H9 (cell line): ENCODE data around the gene AFDN. TPM values are rescaled to one million over a fixed set of nuclear protein-coding genes. Genes with fewer than 3 reads are reported as not detected.

Experiments used
- DNase-seq: peaks from one replicate; pipeline ENCODE4 v3.0.0-alpha.2; 2017
- H2AFZ ChIP-seq: one replicate; pipeline ENCODE4 v1.6.1; 2013; ENCODE audit warnings: mild to moderate bottlenecking, low read length, control low read depth, moderate library complexity
- H2AK5ac ChIP-seq: 2 replicates; pipeline ENCODE4 v1.6.1; 2013; ENCODE audit warnings: low read length, control low read depth, mixed read lengths; ENCODE audit not compliant: insufficient read length
- H2BK120ac ChIP-seq: one replicate; pipeline ENCODE4 v1.6.1; 2013; ENCODE audit warnings: low read depth, mild to moderate bottlenecking, low read length, control low read depth, inconsistent platforms; ENCODE audit not compliant: poor library complexity, severe bottlenecking
- H2BK12ac ChIP-seq: 2 replicates; pipeline ENCODE4 v1.6.1; 2013; ENCODE audit warnings: low read length, control low read depth, mixed read lengths, low read depth; ENCODE audit not compliant: insufficient read length
- H2BK15ac ChIP-seq: 2 replicates; pipeline ENCODE4 v1.6.1; 2013; ENCODE audit warnings: low read depth, low read length, control low read depth
- H2BK20ac ChIP-seq: one replicate; pipeline ENCODE4 v1.6.1; 2013; ENCODE audit warnings: low read depth, mild to moderate bottlenecking, low read length, control low read depth, inconsistent platforms; ENCODE audit not compliant: poor library complexity, severe bottlenecking
- H2BK5ac ChIP-seq: 2 replicates; pipeline ENCODE4 v1.6.1; 2013; ENCODE audit warnings: low read length, control low read depth, mixed read lengths; ENCODE audit not compliant: insufficient read length
- H3K14ac ChIP-seq: 2 replicates; pipeline ENCODE4 v1.6.1; 2013; ENCODE audit warnings: low read length, control low read depth; ENCODE audit not compliant: insufficient read depth
- H3K18ac ChIP-seq: 2 replicates; pipeline ENCODE4 v1.6.1; 2013; ENCODE audit warnings: low read depth, mild to moderate bottlenecking, mixed read lengths, low read length, control low read depth; ENCODE audit not compliant: insufficient read length
- H3K23ac ChIP-seq: 2 replicates; pipeline ENCODE4 v1.6.1; 2013; ENCODE audit warnings: low read length, control low read depth, mixed read lengths, low read depth; ENCODE audit not compliant: insufficient read length
- H3K23me2 ChIP-seq: 2 replicates; pipeline ENCODE4 v1.6.1; 2013; ENCODE audit warnings: low read depth, mild to moderate bottlenecking, mixed read lengths, low read length, control low read depth; ENCODE audit not compliant: insufficient read length, poor library complexity, severe bottlenecking
- H3K27ac ChIP-seq: 2 replicates; pipeline ENCODE4 v1.5.1; 2013; ENCODE audit warnings: low read length, control low read depth, mixed read lengths, low read depth; ENCODE audit not compliant: insufficient read length
- H3K27me3 ChIP-seq: 2 replicates; pipeline ENCODE4 v1.6.1; 2013; ENCODE audit warnings: low read length, control low read depth, inconsistent platforms; ENCODE audit not compliant: insufficient read depth
- H3K4ac ChIP-seq: 2 replicates; pipeline ENCODE4 v1.6.1; 2013; ENCODE audit warnings: low read depth, mild to moderate bottlenecking, control low read depth, inconsistent platforms, low read length, moderate library complexity
- H3K4me1 ChIP-seq: 2 replicates; pipeline ENCODE4 v1.6.1; 2013; ENCODE audit warnings: low read length, control low read depth, inconsistent platforms; ENCODE audit not compliant: insufficient read depth
- H3K4me2 ChIP-seq: 2 replicates; pipeline ENCODE4 v1.6.1; 2013; ENCODE audit warnings: low read length, control low read depth, mixed read lengths; ENCODE audit not compliant: insufficient read length, insufficient read depth
- H3K56ac ChIP-seq: 2 replicates; pipeline ENCODE4 v1.6.1; 2013; ENCODE audit warnings: low read depth, mild to moderate bottlenecking, mixed read lengths, low read length, control low read depth; ENCODE audit not compliant: insufficient read length
- H3K79me1 ChIP-seq: 2 replicates; pipeline ENCODE4 v1.6.1; 2013; ENCODE audit warnings: low read depth, mild to moderate bottlenecking, moderate library complexity, low read length, control low read depth, inconsistent platforms; ENCODE audit not compliant: insufficient read depth, poor library complexity, severe bottlenecking
- H3K79me2 ChIP-seq: 2 replicates; pipeline ENCODE4 v1.6.1; 2013; ENCODE audit warnings: low read length, control low read depth, inconsistent platforms; ENCODE audit not compliant: insufficient read depth
- H3K9ac ChIP-seq: 2 replicates; pipeline ENCODE4 v1.6.1; 2013; ENCODE audit warnings: low read length, control low read depth, mixed read lengths; ENCODE audit not compliant: insufficient read length; ENCODE audit errors: extremely low read depth
- H3K9me3 ChIP-seq: one replicate; pipeline ENCODE4 v1.6.1; 2013; ENCODE audit warnings: low read depth, low read length, inconsistent platforms; ENCODE audit not compliant: control insufficient read depth
- H3T11ph ChIP-seq: one replicate; pipeline ENCODE4 v1.6.1; 2013; ENCODE audit warnings: mild to moderate bottlenecking, low read length, control low read depth, inconsistent platforms
- H4K20me1 ChIP-seq: one replicate; pipeline ENCODE4 v1.6.1; 2013; ENCODE audit not compliant: control insufficient read depth, insufficient read length, insufficient read depth
- H4K5ac ChIP-seq: 2 replicates; pipeline ENCODE4 v1.6.1; 2013; ENCODE audit warnings: low read depth, mild to moderate bottlenecking, mixed read lengths, low read length, control low read depth; ENCODE audit not compliant: insufficient read length
- H4K8ac ChIP-seq: replicated peaks from 2 replicates; pipeline ENCODE4 v1.6.1; 2013; ENCODE audit warnings: low read length, control low read depth, mixed read lengths, low read depth; ENCODE audit not compliant: insufficient read length
- H4K91ac ChIP-seq: 2 replicates; pipeline ENCODE4 v1.6.1; 2013; ENCODE audit warnings: low read depth, mild to moderate bottlenecking, moderate library complexity, mixed read lengths, low read length, control low read depth; ENCODE audit not compliant: insufficient read length
- H3K27ac Mint-ChIP-seq, 3 experiments: 2 replicates in 2 of 3; 3 replicates in 1 of 3; pipeline ENCODE4 v1.8.0; 2020 to 2021; ENCODE audit warnings: mixed read lengths in 3 of 3, mild to moderate bottlenecking in 1 of 3, moderate library complexity in 1 of 3
- H3K27me3 Mint-ChIP-seq: 2 replicates; pipeline ENCODE4 v1.8.0; 2021; ENCODE audit warnings: low read depth, mild to moderate bottlenecking, moderate library complexity, mixed read lengths
- H3K36me3 Mint-ChIP-seq, 3 experiments: 2 replicates in 2 of 3; 3 replicates in 1 of 3; pipeline ENCODE4 v1.8.0; 2020 to 2021; ENCODE audit warnings: low read depth in 3 of 3, mixed read lengths in 3 of 3; ENCODE audit not compliant: insufficient read depth in 1 of 3
- H3K4me1 Mint-ChIP-seq, 2 experiments: 2 replicates each; pipeline ENCODE4 v1.8.0; 2020; ENCODE audit warnings: mixed read lengths in 2 of 2
- H3K4me3 Mint-ChIP-seq, 2 experiments: 2 replicates in 1 of 2; 3 replicates in 1 of 2; pipeline ENCODE4 v1.8.0; 2020 to 2021; ENCODE audit warnings: mild to moderate bottlenecking in 2 of 2, mixed read lengths in 2 of 2, moderate library complexity in 1 of 2
- H3K9me3 Mint-ChIP-seq, 2 experiments: 2 replicates in 1 of 2; 3 replicates in 1 of 2; pipeline ENCODE4 v1.8.0; 2020; ENCODE audit warnings: mild to moderate bottlenecking in 2 of 2, mixed read lengths in 2 of 2, moderate library complexity in 1 of 2
- WGBS: extraction: QIAGEN DNeasy Blood & Tissue Kit; methylation state at CpG from one replicate; pipeline ENCODE4 v1.1.7; 2013; ENCODE audit warnings: missing lambda C conversion rate, low lambda C conversion rate, mixed read lengths; ENCODE audit not compliant: insufficient read length; ENCODE audit errors: extremely low coverage; 5-methylcytosine and 5-hydroxymethylcytosine counted together
- total RNA-seq: library from RNA; stranded (reverse); gene quantifications from 2 replicates; pipeline ENCODE4 v1.2.1, GENCODE V29; 2021
- TF ChIP-seq, protein P1 (sequence below): fragments of 200-600 bp; sonication (generic); conservative IDR thresholded peaks from 3 replicates; pipeline ENCODE4 v1.8.0; 2021; ENCODE audit warnings: antibody characterized with exemption, mild to moderate bottlenecking

AFDN gene
- total RNA-seq, 1 experiment from 2014 or later = 157 TPM

DNA sequence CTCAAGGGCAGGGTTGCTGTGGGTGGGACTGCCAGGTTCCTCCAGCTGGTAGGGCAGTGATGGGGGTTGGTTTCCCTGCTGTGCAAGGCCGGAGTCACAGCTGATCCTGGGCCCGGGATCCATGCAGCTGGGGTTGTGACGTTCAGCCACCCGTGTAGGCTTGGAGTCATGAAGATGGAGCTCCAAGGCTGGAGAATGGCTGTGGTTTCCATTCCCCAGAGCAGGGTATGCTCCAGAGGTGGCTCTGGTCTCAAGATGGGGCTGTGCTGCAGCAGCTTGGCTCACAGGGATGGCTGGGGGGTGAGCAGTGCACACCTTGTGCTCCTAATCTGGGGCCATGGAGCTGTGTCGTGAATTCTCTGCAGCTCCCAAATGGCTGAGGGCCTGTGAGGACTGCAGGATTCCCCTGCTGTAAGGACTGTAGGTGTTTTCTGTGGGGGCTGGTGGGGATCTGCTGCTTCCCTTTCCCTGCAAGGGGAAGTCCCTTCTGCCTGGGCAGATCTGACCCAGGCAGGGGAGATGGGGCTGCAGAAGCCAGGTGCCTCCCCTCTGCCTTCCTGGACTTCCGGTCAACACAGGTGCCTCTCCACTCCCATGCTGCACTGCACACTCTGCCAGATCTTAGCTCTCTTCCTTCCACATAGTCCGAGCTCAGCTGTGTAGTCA is 186.7 kb downstream of the AFDN start:
- Mint-ChIP-seq H3K27ac (peak overlapping the region in 1 of 3 experiments; percentile 23; a peak in 1 of 7 replicates), H3K9me3 (peaks cover 18 to 19% of the 10 kb centered on the region in 2 experiments), H3K27me3 (peaks cover 2% of the 10 kb centered on the region; the same call in 1 of the 2 replicates), H3K4me1 (peaks cover 13 to 14% of the 10 kb centered on the region in 2 experiments), H3K4me3 (no peak overlapping the region), H3K36me3 (peaks cover 0 to 16% (median 3%) of the 10 kb centered on the region in 3 experiments; a peak in 5 of 7 replicates)
- no peak for DNase-seq
- Histone ChIP-seq H3K9ac (no peak overlapping the region), H2BK12ac (no peak overlapping the region), H3K4ac (no peak overlapping the region), H3K79me2 (no peaks in the 10 kb centered on the region), H2BK5ac (no peak overlapping the region), H2AK5ac (no peak overlapping the region), H3K4me1 (no peaks in the 10 kb centered on the region), H3K27me3 (no peaks in the 10 kb centered on the region), H2BK120ac (no peak overlapping the region), H3K18ac (no peak overlapping the region), H4K5ac (no peak overlapping the region), H2AFZ (no peak overlapping the region), H3K56ac (no peak overlapping the region), H2BK20ac (no peak overlapping the region), H2BK15ac (no peak overlapping the region), H3K4me2 (no peak overlapping the region), H3K14ac (no peak overlapping the region; the same call in 1 of the 2 replicates), H3K23me2 (no peaks in the 10 kb centered on the region), H3K79me1 (no peaks in the 10 kb centered on the region), H4K91ac (no peak overlapping the region), H3K9me3 (no peaks in the 10 kb centered on the region), H3K23ac (no peak overlapping the region), H3T11ph (no peak overlapping the region), H4K20me1 (no peaks in the 10 kb centered on the region), H4K8ac (no peak overlapping the region), H3K27ac (no peak overlapping the region)
- WGBS = no CpG with 5 or more reads among the region's 7 CpGs
- TF ChIP-seq, protein P1, sequence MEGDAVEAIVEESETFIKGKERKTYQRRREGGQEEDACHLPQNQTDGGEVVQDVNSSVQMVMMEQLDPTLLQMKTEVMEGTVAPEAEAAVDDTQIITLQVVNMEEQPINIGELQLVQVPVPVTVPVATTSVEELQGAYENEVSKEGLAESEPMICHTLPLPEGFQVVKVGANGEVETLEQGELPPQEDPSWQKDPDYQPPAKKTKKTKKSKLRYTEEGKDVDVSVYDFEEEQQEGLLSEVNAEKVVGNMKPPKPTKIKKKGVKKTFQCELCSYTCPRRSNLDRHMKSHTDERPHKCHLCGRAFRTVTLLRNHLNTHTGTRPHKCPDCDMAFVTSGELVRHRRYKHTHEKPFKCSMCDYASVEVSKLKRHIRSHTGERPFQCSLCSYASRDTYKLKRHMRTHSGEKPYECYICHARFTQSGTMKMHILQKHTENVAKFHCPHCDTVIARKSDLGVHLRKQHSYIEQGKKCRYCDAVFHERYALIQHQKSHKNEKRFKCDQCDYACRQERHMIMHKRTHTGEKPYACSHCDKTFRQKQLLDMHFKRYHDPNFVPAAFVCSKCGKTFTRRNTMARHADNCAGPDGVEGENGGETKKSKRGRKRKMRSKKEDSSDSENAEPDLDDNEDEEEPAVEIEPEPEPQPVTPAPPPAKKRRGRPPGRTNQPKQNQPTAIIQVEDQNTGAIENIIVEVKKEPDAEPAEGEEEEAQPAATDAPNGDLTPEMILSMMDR = no peak
